Testis (tissue), 3 donors: ENCODE results near the gene DHRS3. TPM values are rescaled to one million over a fixed set of nuclear protein-coding genes. Genes with fewer than 3 reads are reported as not detected.

ENCODE experiments used
- DNase-seq: peaks from one replicate; pipeline ENCODE4 v3.0.0-alpha.2; 2019
- H3K27ac ChIP-seq, 2 donors: fragments of 200-600 bp; sonication (generic); one replicate each; pipeline ENCODE4 v1.5.1; 2019
- H3K27me3 ChIP-seq: fragments of 200-600 bp; sonication (generic); one replicate; pipeline ENCODE4 v1.5.1; 2019
- H3K36me3 ChIP-seq: fragments of 200-600 bp; sonication (generic); one replicate; pipeline ENCODE4 v1.5.1; 2017; ENCODE audit warnings: low read depth; ENCODE audit errors: missing control alignments
- H3K4me1 ChIP-seq: fragments of 200-600 bp; sonication (generic); one replicate; pipeline ENCODE4 v1.5.1; 2019
- H3K4me3 ChIP-seq, 2 donors: fragments of 200-600 bp; sonication (generic); one replicate each; pipeline ENCODE4 v1.5.1; 2017 to 2019
- H3K9me3 ChIP-seq: fragments of 200-600 bp; sonication (generic); one replicate; pipeline ENCODE4 v1.5.1; 2017
- CTCF ChIP-seq, 3 experiments: fragments of 450-650 bp in 2 of 3; fragments of 200-600 bp in 1 of 3; sonication (generic) in 1 of 3; IDR thresholded peaks; one replicate each; pipeline ENCODE4 v1.5.1; 2016 to 2019; ENCODE audit warnings: antibody characterized with exemption in 3 of 3, mild to moderate bottlenecking in 2 of 3, moderate library complexity in 1 of 3
- POLR2A ChIP-seq: fragments of 450-650 bp; IDR thresholded peaks from one replicate; pipeline ENCODE4 v1.6.1; 2017; ENCODE audit warnings: antibody characterized with exemption, mild to moderate bottlenecking, moderate library complexity
- WGBS, 2 donors: methylation state at CpG; one replicate each; pipeline ENCODE4 v1.1.5; 2018; 5-methylcytosine and 5-hydroxymethylcytosine counted together
- intact Hi-C: fragments of 100-400 bp; cut with DNase I; formaldehyde crosslinking; loops from one replicate; pipeline ENCODE4 v1.15.1; 2023; ENCODE audit warnings: low total_unique reads
- polyA plus RNA-seq: library from polyadenylated mRNA; stranded (reverse); fragments of 350-450 nt; fragmentation: Illumina TruSeq; extraction: RNeasy Lipid Tissue Mini Kit (QIAGEN cat#74804); gene quantifications from one replicate; pipeline ENCODE4 v1.2.3, GENCODE V29; 2014; ENCODE audit warnings: low read depth, low replicate concordance; ENCODE audit not compliant: insufficient read depth
- total RNA-seq, 2 donors: library from RNA; depleted of rRNA; stranded (reverse); fragments of >200 nt; gene quantifications; one replicate each; pipeline ENCODE4 v1.2.3, GENCODE V29; 2016

Gene DHRS3
- total and polyA plus RNA-seq, 3 donors from 2014 or later = 27.1 to 38.7 (median 30.2) TPM

- Histone ChIP-seq H3K4me3 (no peak overlapping the region), H3K9me3 (no peaks in the 10 kb centered on the region), H3K27ac (no peak overlapping the region), H3K27me3 (no peaks in the 10 kb centered on the region), H3K4me1 (no peaks in the 10 kb centered on the region), H3K36me3 (no peaks in the 10 kb centered on the region)
- no peak for DNase-seq
- intact Hi-C loops = loop anchor here (10.0 kb wide), 1 partner anchor 205 kb away; no protein-coding TSS in a partner anchor
- 73 to 85% methylated on average over 3 to 5 of the region's 5 CpGs for WGBS, 2 donors
- TF ChIP-seq CTCF (IDR thresholded peaks at IDR 0.05) (no peak), POLR2A (no peak)
Observed at GRCh38 chr1:12609469-12610003, 8.5 kb downstream of the DHRS3 start.

- H3K27ac ChIP-seq = no peak overlapping the region
- H3K36me3 ChIP-seq = no peaks in the 10 kb centered on the region
- no peak for DNase-seq
Observed at GRCh38 chr1:12608311-12608957, 9.6 kb downstream of the DHRS3 start.

GRCh38 chr1:12607263-12607662 lies 10.7 kb downstream of the DHRS3 start:
- Histone ChIP-seq H3K27ac (no peak overlapping the region), H3K4me3 (no peak overlapping the region), H3K4me1 (no peaks in the 10 kb centered on the region), H3K27me3 (no peaks in the 10 kb centered on the region), H3K36me3 (no peaks in the 10 kb centered on the region), H3K9me3 (no peaks in the 10 kb centered on the region)
- intact Hi-C loops = no loop called here
- no peak for DNase-seq
- TF ChIP-seq CTCF (IDR thresholded peaks at IDR 0.05) (no peak), POLR2A (no peak)
- 89 to 94% methylated on average over 3 of the region's 3 CpGs for WGBS, 2 donors

More at GRCh38 chr1:12608311-12608957, 9.6 kb downstream of the DHRS3 start:
- no peak overlapping the region for H3K4me3 ChIP-seq
- H3K9me3 ChIP-seq = no peaks in the 10 kb centered on the region
- intact Hi-C loops = no loop called here
- no peaks in the 10 kb centered on the region for H3K4me1 ChIP-seq
- WGBS, 2 donors = 89 to 98% methylated on average over 5 of the region's 5 CpGs
- no peaks in the 10 kb centered on the region for H3K27me3 ChIP-seq
- TF ChIP-seq POLR2A (no peak), CTCF (IDR thresholded peaks at IDR 0.05) (no peak)

- WGBS, 2 donors = 87 to 90% methylated on average over 9 of the region's 9 CpGs
- Histone ChIP-seq H3K4me1 (no peaks in the 10 kb centered on the region), H3K27ac (no peak overlapping the region)
Observed at GRCh38 chr1:12604986-12605385, 13.0 kb downstream of the DHRS3 start.

More at GRCh38 chr1:12604986-12605385, 13.0 kb downstream of the DHRS3 start:
- intact Hi-C loops = no loop called here
- no peak for DNase-seq
- TF ChIP-seq CTCF (IDR thresholded peaks at IDR 0.05) = no peak
- TF ChIP-seq POLR2A = no peak
- H3K36me3 ChIP-seq = no peaks in the 10 kb centered on the region
- H3K27me3 ChIP-seq = no peaks in the 10 kb centered on the region
- H3K4me3 ChIP-seq = no peak overlapping the region
- H3K9me3 ChIP-seq = no peaks in the 10 kb centered on the region
